Effector memory CD4-positive, alpha-beta T cell (primary cell): ENCODE data around the gene AGBL1.

Experiments
- DNase-seq, 3 donors: peaks; one replicate each; pipeline ENCODE4 v3.0.0-alpha.2; 2020
- H3K27ac ChIP-seq: 2 replicates; pipeline ENCODE4 v1.7.0; 2013; ENCODE audit warnings: mild to moderate bottlenecking, low read length, moderate library complexity; ENCODE audit not compliant: insufficient read depth, poor library complexity, severe bottlenecking
- H3K27me3 ChIP-seq: replicated peaks from 2 replicates; pipeline ENCODE4 v1.7.0; 2013; ENCODE audit warnings: mild to moderate bottlenecking, low read length; ENCODE audit not compliant: insufficient read depth, control insufficient read depth, poor library complexity, severe bottlenecking
- H3K36me3 ChIP-seq: 2 replicates; pipeline ENCODE4 v1.7.0; 2013; ENCODE audit warnings: mild to moderate bottlenecking, low read length, moderate library complexity; ENCODE audit not compliant: control insufficient read depth, insufficient read depth
- H3K4me1 ChIP-seq: 2 replicates; pipeline ENCODE4 v1.7.0; 2013; ENCODE audit warnings: low read length, mild to moderate bottlenecking; ENCODE audit not compliant: control insufficient read depth, insufficient read depth, poor library complexity, severe bottlenecking
- H3K4me3 ChIP-seq: 2 replicates; pipeline ENCODE4 v1.7.0; 2013; ENCODE audit warnings: low read length, low read depth, mild to moderate bottlenecking; ENCODE audit not compliant: insufficient read depth, poor library complexity, severe bottlenecking
- H3K9me3 ChIP-seq: 2 replicates; pipeline ENCODE4 v1.7.0; 2013; ENCODE audit warnings: mild to moderate bottlenecking, low read length, moderate library complexity; ENCODE audit not compliant: control insufficient read depth

The AGBL1 gene

DNA sequence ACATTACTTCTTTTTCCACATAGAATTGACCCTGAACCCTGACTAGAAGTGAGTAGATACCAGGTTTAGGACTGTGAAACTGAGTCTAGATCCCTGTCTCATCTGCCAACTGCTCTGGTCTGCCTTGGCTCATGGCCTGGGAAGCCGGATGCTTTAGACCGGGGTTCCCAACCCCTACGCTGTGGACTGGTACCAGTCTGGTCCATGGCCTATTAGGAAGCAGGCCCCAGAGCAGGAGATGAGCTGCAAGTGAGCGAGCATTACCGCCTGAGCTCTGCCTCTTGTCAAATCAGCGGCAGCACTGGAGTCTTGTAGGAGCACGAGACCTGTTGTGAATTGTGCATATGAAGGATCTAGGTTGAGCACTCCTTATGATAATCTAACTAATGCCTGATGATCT is 734.2 kb downstream of the AGBL1 start:
- Histone ChIP-seq H3K27ac (no peak overlapping the region), H3K36me3 (no peaks in the 10 kb centered on the region), H3K4me3 (no peak overlapping the region), H3K27me3 (no peaks in the 10 kb centered on the region), H3K4me1 (no peaks in the 10 kb centered on the region), H3K9me3 (no peaks in the 10 kb centered on the region)
- DNase-seq: no peak

DNA sequence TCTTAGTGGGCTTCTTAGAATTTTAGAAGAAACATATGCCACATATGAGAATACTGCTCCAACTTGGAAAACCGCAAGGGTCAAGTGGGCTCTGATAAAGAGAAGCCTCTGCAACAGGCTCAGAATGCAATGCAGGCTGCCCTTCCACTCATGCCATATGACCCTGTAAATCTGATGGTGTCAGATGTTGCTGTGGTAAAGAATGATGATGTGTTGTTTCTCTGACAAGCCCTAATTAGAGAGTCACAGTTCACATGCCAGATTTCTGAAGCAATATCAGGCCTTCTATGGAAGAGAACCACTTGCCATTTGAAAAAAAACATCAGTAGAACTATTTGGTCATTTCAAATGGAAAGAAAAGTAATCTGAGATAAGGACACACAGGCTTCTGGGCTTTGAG is 749.6 kb downstream of the AGBL1 start:
- Histone ChIP-seq H3K4me1 (no peaks in the 10 kb centered on the region), H3K36me3 (no peaks in the 10 kb centered on the region), H3K4me3 (no peak overlapping the region), H3K27ac (no peak overlapping the region), H3K9me3 (no peaks in the 10 kb centered on the region), H3K27me3 (no peaks in the 10 kb centered on the region)
- no peak for DNase-seq

DNA sequence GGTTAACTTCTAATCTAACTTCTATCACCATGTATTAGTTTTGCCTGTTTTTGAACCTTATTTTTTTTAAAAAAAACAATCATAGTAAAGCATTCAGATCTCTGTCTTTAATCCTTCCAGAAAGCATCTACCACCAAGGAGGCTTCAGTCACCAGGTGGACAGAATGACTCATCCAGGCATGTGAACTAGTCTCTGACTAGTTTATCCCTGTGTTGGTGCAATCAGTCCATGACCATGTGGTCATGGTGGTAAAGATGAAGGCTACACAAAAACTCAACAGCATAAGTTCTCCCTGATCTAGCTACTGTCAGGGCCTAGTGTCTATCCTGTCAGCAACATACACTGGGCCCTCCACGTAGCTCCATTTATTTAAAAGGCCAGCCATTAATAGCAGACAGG is 750.6 kb downstream of the AGBL1 start:
- Histone ChIP-seq H3K9me3 (no peaks in the 10 kb centered on the region), H3K4me3 (no peak overlapping the region), H3K36me3 (no peaks in the 10 kb centered on the region), H3K27me3 (no peaks in the 10 kb centered on the region), H3K27ac (no peak overlapping the region), H3K4me1 (no peaks in the 10 kb centered on the region)
- no peak for DNase-seq

DNA sequence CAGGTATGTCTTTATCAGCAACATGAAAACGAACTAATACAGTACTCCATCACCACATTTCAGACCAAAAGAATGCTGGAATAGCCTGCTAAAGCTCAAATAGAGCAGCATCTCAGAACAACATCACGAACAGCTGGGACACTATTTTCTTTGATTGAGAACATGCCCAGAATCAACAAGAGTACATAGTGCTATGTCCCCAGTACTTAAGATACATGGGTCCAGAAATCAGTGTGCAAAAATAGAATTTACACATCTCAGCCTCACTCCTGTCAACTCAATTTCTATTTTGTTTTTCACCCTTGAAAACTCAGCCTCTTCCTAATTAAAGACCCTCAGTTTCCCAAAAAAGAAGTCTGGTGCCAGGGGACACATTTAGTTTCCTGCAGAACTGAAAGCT is 753.9 kb downstream of the AGBL1 start:
- H3K36me3 ChIP-seq: no peaks in the 10 kb centered on the region
- no peaks in the 10 kb centered on the region for H3K9me3 ChIP-seq
- no peak for DNase-seq
- H3K4me1 ChIP-seq: no peaks in the 10 kb centered on the region
- H3K27me3 ChIP-seq: no peaks in the 10 kb centered on the region
- no peak overlapping the region for H3K4me3 ChIP-seq
- H3K27ac ChIP-seq: no peak overlapping the region

DNA sequence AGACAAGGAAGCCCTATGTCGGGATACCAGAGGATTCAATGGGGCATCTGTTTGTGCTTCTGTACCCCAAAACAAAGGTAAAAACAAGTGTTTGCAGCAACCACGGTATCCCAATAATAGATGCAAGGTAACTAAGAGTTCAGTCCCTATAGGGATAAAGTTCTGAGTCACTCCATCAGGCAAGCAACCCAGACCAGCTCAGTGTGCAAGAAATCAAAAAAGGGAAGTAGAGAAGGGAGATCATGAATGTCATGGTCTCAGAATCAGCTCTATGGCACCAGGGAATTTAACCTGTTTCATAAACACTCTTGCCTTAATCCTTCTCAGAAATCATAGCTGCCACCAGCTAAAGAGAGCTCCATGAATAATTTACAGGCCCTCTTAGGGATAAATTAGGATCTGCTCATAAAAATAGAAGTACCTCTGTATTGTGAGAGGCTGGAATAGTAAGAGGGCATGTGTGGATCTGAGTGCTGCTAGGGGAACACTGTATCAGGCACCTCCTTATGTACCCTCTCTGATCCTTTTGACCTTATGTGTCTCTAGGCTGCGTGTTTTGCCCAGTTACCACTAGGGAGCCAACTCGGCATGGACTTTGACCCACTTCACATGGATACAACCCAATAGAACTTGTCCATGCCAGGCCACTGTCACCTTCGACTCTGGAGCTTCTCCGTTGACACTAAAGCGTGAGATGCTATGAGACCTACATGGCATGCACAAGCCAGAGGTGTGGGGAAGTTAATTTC is 754.6 kb downstream of the AGBL1 start:
- H3K4me1 ChIP-seq: no peaks in the 10 kb centered on the region
- no peaks in the 10 kb centered on the region for H3K9me3 ChIP-seq
- no peak overlapping the region for H3K4me3 ChIP-seq
- no peak for DNase-seq
- H3K27ac ChIP-seq: no peak overlapping the region
- no peaks in the 10 kb centered on the region for H3K36me3 ChIP-seq
- H3K27me3 ChIP-seq: no peaks in the 10 kb centered on the region

- no peaks in the 10 kb centered on the region for H3K27me3 ChIP-seq
- no peak for DNase-seq
- H3K36me3 ChIP-seq: no peaks in the 10 kb centered on the region
- no peaks in the 10 kb centered on the region for H3K9me3 ChIP-seq
- H3K27ac ChIP-seq: no peak overlapping the region
- H3K4me1 ChIP-seq: no peaks in the 10 kb centered on the region
- H3K4me3 ChIP-seq: no peak overlapping the region
Measured at GRCh38 chr15:86837294-86838061, 757.8 kb downstream of the AGBL1 start.

- Histone ChIP-seq H3K9me3 (no peaks in the 10 kb centered on the region), H3K27ac (no peak overlapping the region), H3K4me1 (no peaks in the 10 kb centered on the region), H3K36me3 (no peaks in the 10 kb centered on the region), H3K27me3 (no peaks in the 10 kb centered on the region), H3K4me3 (no peak overlapping the region)
- DNase-seq: no peak
Measured at GRCh38 chr15:86839502-86839901, 759.8 kb downstream of the AGBL1 start.

DNA sequence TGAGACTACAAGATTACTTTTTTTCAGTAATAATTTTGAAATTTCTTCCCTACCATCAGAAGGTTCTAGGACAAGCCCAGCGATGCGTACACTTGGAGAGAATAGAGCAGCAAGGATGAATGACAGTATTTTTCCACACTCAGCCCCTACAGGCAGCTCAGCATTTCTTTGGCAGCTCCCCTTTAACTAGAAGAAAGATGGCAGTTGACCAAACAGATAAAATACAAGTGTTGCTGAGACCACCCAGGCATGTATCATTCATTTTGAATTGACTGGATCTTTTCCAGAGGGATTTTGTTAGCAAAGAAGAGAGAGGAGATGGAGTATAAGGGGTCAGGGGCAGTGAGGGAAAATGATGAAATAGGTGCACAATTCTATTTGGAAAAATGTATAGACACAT is 761.3 kb downstream of the AGBL1 start:
- H3K9me3 ChIP-seq: no peaks in the 10 kb centered on the region
- H3K4me3 ChIP-seq: no peak overlapping the region
- no peaks in the 10 kb centered on the region for H3K27me3 ChIP-seq
- H3K27ac ChIP-seq: no peak overlapping the region
- no peaks in the 10 kb centered on the region for H3K4me1 ChIP-seq
- DNase-seq: no peak
- no peaks in the 10 kb centered on the region for H3K36me3 ChIP-seq

DNA sequence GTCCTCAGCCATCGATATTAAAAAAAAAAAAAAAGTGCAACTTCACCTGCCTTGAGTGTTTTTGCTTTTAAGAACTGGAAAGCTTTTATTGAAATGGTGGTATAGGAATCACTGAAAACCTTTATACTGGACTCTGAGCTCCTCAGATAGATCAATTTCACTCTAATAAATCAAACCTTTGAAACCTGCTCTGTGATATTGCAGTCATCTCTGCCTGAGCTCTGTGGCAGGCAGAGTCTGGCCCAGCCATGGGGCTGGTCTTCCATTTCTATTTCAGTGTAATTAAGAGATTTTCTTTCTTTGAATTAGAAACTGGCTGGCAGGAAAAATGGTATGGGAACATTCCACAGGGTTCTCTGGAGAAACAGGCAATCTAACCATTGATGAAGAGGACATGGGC is 762.5 kb downstream of the AGBL1 start:
- Histone ChIP-seq H3K9me3 (no peaks in the 10 kb centered on the region), H3K27ac (no peak overlapping the region), H3K4me1 (no peaks in the 10 kb centered on the region), H3K27me3 (no peaks in the 10 kb centered on the region), H3K36me3 (no peaks in the 10 kb centered on the region), H3K4me3 (no peak overlapping the region)
- DNase-seq: no peak

DNA sequence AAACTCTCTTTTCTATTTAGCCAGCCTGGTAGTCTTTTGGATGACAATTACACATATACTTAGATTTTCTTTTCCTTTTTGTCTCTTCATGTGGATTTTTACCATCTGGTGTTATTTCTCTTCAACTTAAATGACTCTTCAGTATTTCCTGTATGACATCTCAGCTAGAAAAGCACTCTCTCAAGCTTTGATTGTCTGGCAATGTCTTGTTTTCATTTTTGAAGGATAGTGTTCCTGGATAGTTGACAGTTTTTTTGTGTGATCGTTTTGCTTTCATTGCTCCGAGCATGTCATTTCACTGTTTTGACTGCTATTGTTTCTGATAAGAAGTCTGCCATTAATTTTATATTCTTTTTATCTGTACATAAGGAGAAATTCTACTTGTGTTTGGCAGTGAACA is 766.4 kb downstream of the AGBL1 start:
- Histone ChIP-seq H3K9me3 (no peaks in the 10 kb centered on the region), H3K4me3 (no peak overlapping the region), H3K27ac (no peak overlapping the region), H3K4me1 (no peaks in the 10 kb centered on the region), H3K36me3 (no peaks in the 10 kb centered on the region), H3K27me3 (no peaks in the 10 kb centered on the region)
- no peak for DNase-seq
